ENCODE results near the gene RAD9A. TPM values are rescaled to one million over a fixed set of nuclear protein-coding genes. Genes with fewer than 3 reads are reported as not detected.
A peak's percentile ranks its signal among the peaks of the same experiment; 100 is the strongest.

The RAD9A gene
- total RNA-seq, 1 experiment from 2014 or later: 43.0 TPM

GRCh38 chr11:67398661-67399563, 7.1 kb downstream of the RAD9A start:
- CTCF ChIA-PET: no interaction called here
- no peak overlapping the region for H3K4me3 ChIP-seq (ENCODE audit: low read depth, low read length, poor library complexity, severe bottlenecking)
- H3K9me3 ChIP-seq (ENCODE audit: low read depth, low read length, poor library complexity, severe bottlenecking): no peaks in the 10 kb centered on the region
- intact Hi-C loops (cut with micrococcal nuclease; ENCODE audit: unreplicated experiment): no loop called here
- POLR2A ChIA-PET (ENCODE audit: low non-redundant PET): no interaction called here
- H3K27me3 ChIP-seq (replicated peaks; ENCODE audit: insufficient read depth, low read depth, low read length, poor library complexity): no peaks in the 10 kb centered on the region
- peaks cover 58% of the 10 kb centered on the region for H3K36me3 ChIP-seq (ENCODE audit: insufficient read depth, low read length, poor library complexity, severe bottlenecking)
- peaks cover 21% of the 10 kb centered on the region for H3K4me1 ChIP-seq (ENCODE audit: insufficient read depth, low read length, poor library complexity, severe bottlenecking)
- H3K27ac ChIP-seq (ENCODE audit: low read depth, low read length, poor library complexity, severe bottlenecking): no peak overlapping the region
- no peak for DNase-seq (ENCODE audit: low spot score)
- no TSS peak for BruUV-seq (replicated peaks)
- TF ChIP-seq CTCF (conservative IDR thresholded peaks at IDR 0.05; ENCODE audit: low read depth, low read length): no peak
- no peak for TF ChIP-seq EZH2 (IDR thresholded peaks at IDR 0.05; ENCODE audit: borderline replicate concordance, low read depth, low read length, poor library complexity, severe bottlenecking)

GRCh38 chr11:67400251-67400941, 8.6 kb downstream of the RAD9A start:
- no peak for DNase-seq (ENCODE audit: low spot score)
- Histone ChIP-seq H3K36me3 (ENCODE audit: insufficient read depth, low read length, poor library complexity, severe bottlenecking) (peaks cover 49% of the 10 kb centered on the region), H3K27me3 (replicated peaks; ENCODE audit: insufficient read depth, low read depth, low read length, poor library complexity) (no peaks in the 10 kb centered on the region), H3K4me1 (ENCODE audit: insufficient read depth, low read length, poor library complexity, severe bottlenecking) (peaks cover 21% of the 10 kb centered on the region), H3K9me3 (ENCODE audit: low read depth, low read length, poor library complexity, severe bottlenecking) (no peaks in the 10 kb centered on the region), H3K4me3 (ENCODE audit: low read depth, low read length, poor library complexity, severe bottlenecking) (peak overlapping the region; percentile 87), H3K27ac (ENCODE audit: low read depth, low read length, poor library complexity, severe bottlenecking) (peak overlapping the region; percentile 95)
- TF ChIP-seq EZH2 (IDR thresholded peaks at IDR 0.05; ENCODE audit: borderline replicate concordance, low read depth, low read length, poor library complexity, severe bottlenecking) (no peak), CTCF (conservative IDR thresholded peaks at IDR 0.05; ENCODE audit: low read depth, low read length) (no peak)
- intact Hi-C loops (cut with micrococcal nuclease; ENCODE audit: unreplicated experiment): no loop called here
- POLR2A ChIA-PET (ENCODE audit: low non-redundant PET): no interaction called here
- no TSS peak for BruUV-seq (replicated peaks)
- CTCF ChIA-PET: interaction anchor here (0.6 to 1.0 kb wide), 2 partner anchors 26 to 32 kb away, joined by 3 to 8 read pairs; no protein-coding TSS in a partner anchor

- BruUV-seq (replicated peaks): no TSS peak
- Histone ChIP-seq H3K4me1 (ENCODE audit: insufficient read depth, low read length, poor library complexity, severe bottlenecking) (peaks cover 21% of the 10 kb centered on the region), H3K9me3 (ENCODE audit: low read depth, low read length, poor library complexity, severe bottlenecking) (no peaks in the 10 kb centered on the region), H3K27ac (ENCODE audit: low read depth, low read length, poor library complexity, severe bottlenecking) (peak overlapping the region; percentile 95), H3K4me3 (ENCODE audit: low read depth, low read length, poor library complexity, severe bottlenecking) (peak overlapping the region; percentile 87), H3K27me3 (replicated peaks; ENCODE audit: insufficient read depth, low read depth, low read length, poor library complexity) (no peaks in the 10 kb centered on the region), H3K36me3 (ENCODE audit: insufficient read depth, low read length, poor library complexity, severe bottlenecking) (peaks cover 43% of the 10 kb centered on the region)
- CTCF ChIA-PET: interaction anchor here (0.6 to 1.5 kb wide), 15 partner anchors 9 to 107 kb away, joined by 3 to 18 read pairs (median 5); partner anchors contain the start of genes CDK2AP2, CLCF1, GPR152 and RAD9A
- intact Hi-C loops (cut with micrococcal nuclease; ENCODE audit: unreplicated experiment): no loop called here
- TF ChIP-seq EZH2 (IDR thresholded peaks at IDR 0.05; ENCODE audit: borderline replicate concordance, low read depth, low read length, poor library complexity, severe bottlenecking) (no peak), CTCF (conservative IDR thresholded peaks at IDR 0.05; ENCODE audit: low read depth, low read length) (no peak)
- no peak for DNase-seq (ENCODE audit: low spot score)
- POLR2A ChIA-PET (ENCODE audit: low non-redundant PET): interaction anchor here (0.8 kb wide), 1 partner anchor 9 kb away, joined by 3 read pairs; the partner anchor contains the start of gene RAD9A
Observed at GRCh38 chr11:67400942-67401494, 9.2 kb downstream of the RAD9A start.
